HCT116 (cell line): Measurements from ENCODE around the gene RAC2. TPM values are rescaled to one million over a fixed set of nuclear protein-coding genes. Genes with fewer than 3 reads are reported as not detected.

ENCODE experiments used
- ATAC-seq: fragments of 200-7000 bp; cut with Tn5 transposase; 2 replicates; pipeline ENCODE4 v1.9.1; 2020; ENCODE audit warnings: mild to moderate bottlenecking, moderate library complexity
- BruUV-seq: library from RNA; stranded (reverse); fragments of 400-500 nt; replicated peaks from 2 replicates; lab custom pipeline; 2021; lab: Mats Ljungman, UMichigan
- CTCF ChIA-PET: fragments of 300-600 bp; sonication (Branson Sonifier 250); formaldehyde crosslinking; loops from one replicate; lab custom pipeline; 2021; ENCODE audit warnings: antibody characterized with exemption; lab: Charles Lee
- POLR2A ChIA-PET: fragments of 300-600, 350-600 bp; sonication (Branson Sonifier 250); formaldehyde crosslinking; loops from one replicate; lab custom pipeline; 2021; ENCODE audit warnings: antibody characterized with exemption; lab: Charles Lee
- RAD21 ChIA-PET, 2 experiments: fragments of 300-600 bp; sonication (Branson Sonifier 250); formaldehyde crosslinking; loops; one replicate each; lab custom pipeline; 2023; ENCODE audit warnings: low total read pairs in 2 of 2; ENCODE audit not compliant: uncharacterized antibody in 2 of 2, unreplicated experiment in 2 of 2, low non-redundant PET in 1 of 2; lab: Charles Lee
- DNase-seq: peaks from one replicate; pipeline ENCODE4 v3.0.0-alpha.2; 2010; ENCODE audit warnings: low read depth, low spot score
- H2AFZ ChIP-seq: fragments of 200-600 bp; shearing (Covaris generic), sonication (generic); 2 replicates; pipeline ENCODE4 v1.6.1; 2017; ENCODE audit warnings: low read depth, mixed run types, mixed read lengths, antibody characterized with exemption, low read length; ENCODE audit not compliant: poor library complexity, severe bottlenecking
- H3K27ac ChIP-seq: 2 replicates; pipeline ENCODE4 v1.5.1; 2012; ENCODE audit warnings: low read depth, low read length
- H3K27me3 ChIP-seq: fragments of 200-600 bp; sonication (generic); 2 replicates; pipeline ENCODE4 v1.6.1; 2016; ENCODE audit warnings: mixed run types, low read length, mixed read lengths; ENCODE audit not compliant: insufficient read depth
- H3K36me3 ChIP-seq, 2 experiments: fragments of 200-500 bp in 1 of 2; fragments of 200-600 bp in 1 of 2; sonication (Bioruptor generic) in 1 of 2; sonication (generic) in 1 of 2; 2 replicates each; pipeline versions ENCODE4 v1.5.1 to v1.6.1; 2014 to 2016; ENCODE audit warnings: low read length in 2 of 2, inconsistent platforms in 1 of 2, mixed read lengths in 1 of 2, mixed run types in 1 of 2; ENCODE audit not compliant: insufficient read depth in 2 of 2, control insufficient read depth in 1 of 2
- H3K4me1 ChIP-seq, 2 experiments: fragments of 200-600 bp in 1 of 2; sonication (generic) in 1 of 2; 2 replicates each; pipeline versions ENCODE4 v1.5.1 to v1.6.1; 2012 to 2017; ENCODE audit warnings: low read length in 2 of 2, inconsistent platforms in 1 of 2, mild to moderate bottlenecking in 1 of 2, mixed read lengths in 1 of 2, mixed run types in 1 of 2, moderate library complexity in 1 of 2; ENCODE audit not compliant: insufficient read depth in 2 of 2, control insufficient read depth in 1 of 2
- H3K4me2 ChIP-seq: fragments of 200-600 bp; sonication (generic); 2 replicates; pipeline ENCODE4 v1.6.1; 2017; ENCODE audit warnings: mixed run types, low read length, mixed read lengths
- H3K4me3 ChIP-seq, 2 experiments: fragments of 200-600 bp in 1 of 2; sonication (generic) in 1 of 2; replicated peaks in 1 of 2; 2 replicates each; pipeline ENCODE4 v1.5.1; 2011 to 2016; ENCODE audit warnings: low read length in 2 of 2, control low read depth in 1 of 2, low read depth in 1 of 2, mild to moderate bottlenecking in 1 of 2, mixed read lengths in 1 of 2, mixed run types in 1 of 2
- H3K79me2 ChIP-seq: fragments of 200-600 bp; sonication (generic); 2 replicates; pipeline ENCODE4 v1.6.1; 2017; ENCODE audit warnings: mild to moderate bottlenecking, mixed run types, low read length, moderate library complexity, mixed read lengths; ENCODE audit not compliant: insufficient read depth
- H3K9ac ChIP-seq: fragments of 200-600 bp; sonication (generic); 2 replicates; pipeline ENCODE4 v1.6.1; 2016; ENCODE audit warnings: low read length, mixed read lengths
- H3K9me2 ChIP-seq: fragments of 200-600 bp; sonication (generic), shearing (Covaris generic); 2 replicates; pipeline ENCODE4 v1.6.1; 2017; ENCODE audit warnings: mixed run types, mild to moderate bottlenecking, moderate library complexity; ENCODE audit not compliant: insufficient read depth
- H3K9me3 ChIP-seq, 2 experiments: fragments of 200-500 bp in 1 of 2; fragments of 200-600 bp in 1 of 2; sonication (Bioruptor generic) in 1 of 2; sonication (generic) in 1 of 2; 2 replicates each; pipeline ENCODE4 v1.6.1; 2014 to 2017; ENCODE audit warnings: low read length in 2 of 2, mixed read lengths in 2 of 2, inconsistent platforms in 1 of 2, low read depth in 1 of 2, mild to moderate bottlenecking in 1 of 2, mixed run types in 1 of 2, moderate library complexity in 1 of 2; ENCODE audit not compliant: control insufficient read depth in 1 of 2, insufficient read depth in 1 of 2
- H4K20me1 ChIP-seq: fragments of 200-600 bp; sonication (generic), shearing (Covaris generic); 2 replicates; pipeline ENCODE4 v1.6.1; 2017; ENCODE audit warnings: mixed run types, mild to moderate bottlenecking, moderate library complexity; ENCODE audit not compliant: insufficient read depth
- CBX3 ChIP-seq: IDR thresholded peaks from 2 replicates; pipeline ENCODE4 v1.6.1; 2012; ENCODE audit warnings: low read depth
- CEBPB ChIP-seq: IDR thresholded peaks from 2 replicates; pipeline ENCODE4 v1.6.1; 2012; ENCODE audit warnings: low read depth
- EGR1 ChIP-seq: IDR thresholded peaks from 2 replicates; pipeline ENCODE4 v1.6.1; 2012; ENCODE audit warnings: low read depth
- EZH2phosphoT487 ChIP-seq: fragments of 200-600 bp; IDR thresholded peaks from 2 replicates; pipeline ENCODE4 v1.6.1; 2018; ENCODE audit warnings: antibody characterized with exemption, borderline replicate concordance
- FOSL1 ChIP-seq: IDR thresholded peaks from 2 replicates; pipeline ENCODE4 v1.6.1; 2012; ENCODE audit warnings: low read depth
- MAX ChIP-seq: IDR thresholded peaks from 2 replicates; pipeline ENCODE4 v1.6.1; 2012
- REST ChIP-seq: IDR thresholded peaks from 2 replicates; pipeline ENCODE4 v1.6.1; 2012; ENCODE audit warnings: low read depth
- SIN3A ChIP-seq: IDR thresholded peaks from 2 replicates; pipeline ENCODE4 v1.6.1; 2012; ENCODE audit warnings: low read depth
- TCF7L2 ChIP-seq: IDR thresholded peaks from 2 replicates; pipeline ENCODE4 v1.7.0; 2011; ENCODE audit warnings: borderline replicate concordance, inconsistent platforms; ENCODE audit not compliant: insufficient read depth, insufficient read length; ENCODE audit errors: extremely low read depth
- ZNF274 ChIP-seq: fragments of 200-500 bp; sonication (Bioruptor generic); IDR thresholded peaks from 2 replicates; pipeline ENCODE4 v1.6.1; 2014; ENCODE audit warnings: mild to moderate bottlenecking, low read depth, low read length, inconsistent platforms
- intact Hi-C: fragments of 100-400 bp; cut with micrococcal nuclease; formaldehyde crosslinking; loops from 2 replicates; pipeline ENCODE4 v1.10.0; 2022
- total RNA-seq: library from RNA; stranded (reverse); gene quantifications from one replicate; pipeline ENCODE4 v1.2.1, GENCODE V29; 2021; ENCODE audit not compliant: unreplicated experiment

Gene RAC2
- total RNA-seq, 1 experiment from 2014 or later: 62.0 TPM

- CTCF ChIA-PET: interaction anchor here (0.9 kb wide), 1 partner anchor 10 kb away, joined by 4 read pairs; no protein-coding TSS in a partner anchor
- no peaks in the 10 kb centered on the region for H3K4me1 ChIP-seq
- TF ChIP-seq MAX: no peak
- TF ChIP-seq ZNF274: no peak
- no peak for TF ChIP-seq EGR1
- TF ChIP-seq SIN3A: no peak
- TF ChIP-seq, all 23 proteins: peak for 0
- Histone ChIP-seq H3K36me3 (no peaks in the 10 kb centered on the region), H3K27me3 (no peaks in the 10 kb centered on the region), H3K9ac (no peak overlapping the region), H4K20me1 (no peaks in the 10 kb centered on the region), H3K9me2 (no peaks in the 10 kb centered on the region), H3K4me2 (no peak overlapping the region), H3K4me3 (no peak overlapping the region), H3K79me2 (no peaks in the 10 kb centered on the region), H3K9me3 (no peaks in the 10 kb centered on the region), H3K27ac (no peak overlapping the region), H2AFZ (no peak overlapping the region)
- ATAC-seq: no peak
- no peak for DNase-seq
- RAD21 ChIA-PET: no interaction called here
- intact Hi-C loops: no loop called here
- no TSS peak for BruUV-seq
- POLR2A ChIA-PET: interaction anchor here (1.0 kb wide), 1 partner anchor 11 kb away, joined by 3 read pairs; no protein-coding TSS in a partner anchor
Measured at GRCh38 chr22:37210041-37210803, 33.8 kb downstream of the RAC2 start.

- H3K27me3 ChIP-seq: no peaks in the 10 kb centered on the region
- H3K9me3 ChIP-seq: no peaks in the 10 kb centered on the region
- ChIA-PET POLR2A (interaction anchor here (1.0 kb wide), 1 partner anchor 10 kb away, joined by 3 read pairs; no protein-coding TSS in a partner anchor), CTCF (no interaction called here), RAD21 (interaction anchor here in 1 of 2 experiments (0.6 kb wide), 1 partner anchor 663 kb away, joined by 4 read pairs; no protein-coding TSS in a partner anchor)
- H2AFZ ChIP-seq: no peak overlapping the region
- intact Hi-C loops: no loop called here
- no peaks in the 10 kb centered on the region for H3K36me3 ChIP-seq
- H4K20me1 ChIP-seq: no peaks in the 10 kb centered on the region
- H3K4me2 ChIP-seq: no peak overlapping the region
- DNase-seq (no peak), ATAC-seq (no peak)
- H3K4me3 ChIP-seq: no peak overlapping the region
- no peak for TF ChIP-seq TCF7L2
- TF ChIP-seq CEBPB: no peak
- no peak for TF ChIP-seq FOSL1
- TF ChIP-seq EZH2phosphoT487: no peak
- TF ChIP-seq MAX: no peak
- TF ChIP-seq CBX3: no peak
- no peak for TF ChIP-seq SIN3A
- no peak for TF ChIP-seq REST
- no peak for TF ChIP-seq ZNF274
- no TSS peak for BruUV-seq
- H3K9me2 ChIP-seq: no peaks in the 10 kb centered on the region
- no peaks in the 10 kb centered on the region for H3K4me1 ChIP-seq
- H3K27ac ChIP-seq: no peak overlapping the region
- no peaks in the 10 kb centered on the region for H3K79me2 ChIP-seq
- no peak overlapping the region for H3K9ac ChIP-seq
Measured at GRCh38 chr22:37209140-37209845, 34.8 kb downstream of the RAC2 start.
